Activated naive CD8-positive, alpha-beta T cell (primary cell): ENCODE results near the gene CCDC61.
A peak's percentile ranks its signal among the peaks of the same experiment; 100 is the strongest.

ENCODE experiments used
- H3K27ac Mint-ChIP-seq: one replicate; pipeline ENCODE4 v1.8.0; 2021; ENCODE audit warnings: mixed read lengths
- H3K27me3 Mint-ChIP-seq: one replicate; pipeline ENCODE4 v1.8.0; 2021; ENCODE audit warnings: mixed read lengths
- H3K36me3 Mint-ChIP-seq: one replicate; pipeline ENCODE4 v1.8.0; 2021; ENCODE audit warnings: mixed read lengths
- H3K4me1 Mint-ChIP-seq: one replicate; pipeline ENCODE4 v1.8.0; 2021; ENCODE audit warnings: low read depth, mixed read lengths
- H3K4me3 Mint-ChIP-seq: one replicate; pipeline ENCODE4 v1.8.0; 2021; ENCODE audit warnings: mild to moderate bottlenecking, mixed read lengths
- H3K9me3 Mint-ChIP-seq: one replicate; pipeline ENCODE4 v1.8.0; 2021; ENCODE audit warnings: low read depth, mixed read lengths

CCDC61 gene, protein sequence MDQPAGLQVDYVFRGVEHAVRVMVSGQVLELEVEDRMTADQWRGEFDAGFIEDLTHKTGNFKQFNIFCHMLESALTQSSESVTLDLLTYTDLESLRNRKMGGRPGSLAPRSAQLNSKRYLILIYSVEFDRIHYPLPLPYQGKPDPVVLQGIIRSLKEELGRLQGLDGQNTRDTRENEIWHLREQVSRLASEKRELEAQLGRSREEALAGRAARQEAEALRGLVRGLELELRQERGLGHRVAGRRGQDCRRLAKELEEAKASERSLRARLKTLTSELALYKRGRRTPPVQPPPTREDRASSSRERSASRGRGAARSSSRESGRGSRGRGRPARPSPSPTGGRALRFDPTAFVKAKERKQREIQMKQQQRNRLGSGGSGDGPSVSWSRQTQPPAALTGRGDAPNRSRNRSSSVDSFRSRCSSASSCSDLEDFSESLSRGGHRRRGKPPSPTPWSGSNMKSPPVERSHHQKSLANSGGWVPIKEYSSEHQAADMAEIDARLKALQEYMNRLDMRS

DNA sequence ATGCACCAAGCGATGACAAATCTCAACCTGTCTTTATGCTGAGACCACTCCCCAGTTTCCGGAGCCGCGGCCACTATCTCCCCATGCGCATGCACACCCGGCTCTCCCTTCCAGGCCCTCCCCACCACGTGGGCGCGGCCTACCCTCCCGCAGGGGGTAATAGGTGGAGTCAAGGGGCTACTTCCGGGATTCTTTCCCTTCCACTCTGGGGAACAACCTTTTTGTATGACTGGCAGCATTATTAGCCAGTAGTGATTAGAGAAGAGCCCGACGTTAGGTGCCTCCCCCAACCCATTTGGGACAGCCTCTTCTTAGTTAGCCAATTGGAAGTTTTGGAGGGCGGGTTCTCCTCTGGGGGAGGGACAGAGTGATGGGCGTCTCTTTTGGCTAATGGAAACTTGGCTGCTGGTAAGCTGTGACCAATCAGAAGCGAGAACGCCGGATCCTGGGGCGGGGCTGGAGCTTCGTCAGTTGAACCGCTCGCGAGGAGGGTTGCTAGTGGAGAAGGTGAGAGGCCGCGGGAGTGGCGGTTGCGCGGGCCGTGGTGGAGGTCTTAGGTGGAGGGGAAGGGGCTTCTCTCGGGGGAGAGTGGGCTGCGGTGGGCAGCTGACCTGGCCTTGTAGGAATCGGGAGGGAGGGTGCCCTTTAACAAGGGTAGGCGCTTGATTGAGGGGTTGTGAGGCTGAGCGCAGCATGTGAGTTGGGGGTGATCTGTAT is at the start of gene CCDC61:
TSS of gene CCDC61 (plus strand) at position 470 of the 717 bp plus-strand sequence. CDS start 7,552 bp downstream, outside the sequence.
- H3K27ac Mint-ChIP-seq: no peak within 1 kb of the TSS
- H3K27me3 Mint-ChIP-seq: peaks cover 4% of the 10 kb centered on the region
- H3K9me3 Mint-ChIP-seq: no peaks in the 10 kb centered on the region
- H3K36me3 Mint-ChIP-seq: peaks cover 6% of the 10 kb centered on the region
- no peak within 1 kb of the TSS for H3K4me3 Mint-ChIP-seq
- peaks cover 15% of the 10 kb centered on the region for H3K4me1 Mint-ChIP-seq

DNA sequence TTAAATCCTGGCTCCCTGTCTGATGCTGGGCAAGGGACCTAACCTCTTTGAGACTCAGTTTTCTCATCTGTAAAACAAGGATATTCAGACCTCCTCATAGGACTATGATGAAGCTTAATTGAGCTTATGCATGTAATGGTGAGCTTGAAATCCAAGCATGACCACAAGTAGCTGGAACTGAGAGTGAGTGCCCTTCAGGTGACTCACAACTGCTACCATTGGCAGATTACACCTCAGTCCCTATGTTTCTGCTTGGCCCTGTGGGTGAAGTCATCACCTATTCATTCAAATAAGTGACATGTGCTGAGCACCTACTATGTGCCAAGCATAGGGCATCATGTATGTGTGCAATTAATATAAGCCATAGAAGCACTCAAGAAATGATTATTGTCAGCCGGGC is 47.3 kb upstream of the CCDC61 start:
- Mint-ChIP-seq H3K27me3 (peaks cover 19% of the 10 kb centered on the region), H3K4me3 (no peak overlapping the region), H3K4me1 (peaks cover 2% of the 10 kb centered on the region), H3K36me3 (no peaks in the 10 kb centered on the region), H3K27ac (no peak overlapping the region), H3K9me3 (peaks cover 3% of the 10 kb centered on the region)

DNA sequence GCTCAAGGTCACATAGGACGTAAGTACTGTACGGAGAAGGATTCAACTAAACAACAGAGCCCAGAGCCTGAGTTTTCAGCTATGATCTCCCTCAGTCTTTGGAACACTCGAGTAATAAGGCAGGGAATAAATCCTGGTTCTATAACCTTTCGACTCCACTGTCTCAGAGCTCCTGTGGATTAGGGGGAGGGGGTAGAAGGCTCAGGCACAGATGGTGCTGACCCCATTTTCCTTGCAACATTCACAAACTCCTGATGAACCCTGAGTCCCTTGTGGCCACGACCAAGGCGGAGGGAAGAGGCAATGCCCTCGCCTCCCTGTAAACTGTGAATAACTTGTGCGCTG is 43.0 kb upstream of the CCDC61 start:
- peaks cover 9% of the 10 kb centered on the region for H3K4me1 Mint-ChIP-seq
- peaks cover 22% of the 10 kb centered on the region for H3K27me3 Mint-ChIP-seq
- H3K4me3 Mint-ChIP-seq: peak overlapping the region; percentile 40
- H3K36me3 Mint-ChIP-seq: no peaks in the 10 kb centered on the region
- no peak overlapping the region for H3K27ac Mint-ChIP-seq
- peaks cover 3% of the 10 kb centered on the region for H3K9me3 Mint-ChIP-seq

DNA sequence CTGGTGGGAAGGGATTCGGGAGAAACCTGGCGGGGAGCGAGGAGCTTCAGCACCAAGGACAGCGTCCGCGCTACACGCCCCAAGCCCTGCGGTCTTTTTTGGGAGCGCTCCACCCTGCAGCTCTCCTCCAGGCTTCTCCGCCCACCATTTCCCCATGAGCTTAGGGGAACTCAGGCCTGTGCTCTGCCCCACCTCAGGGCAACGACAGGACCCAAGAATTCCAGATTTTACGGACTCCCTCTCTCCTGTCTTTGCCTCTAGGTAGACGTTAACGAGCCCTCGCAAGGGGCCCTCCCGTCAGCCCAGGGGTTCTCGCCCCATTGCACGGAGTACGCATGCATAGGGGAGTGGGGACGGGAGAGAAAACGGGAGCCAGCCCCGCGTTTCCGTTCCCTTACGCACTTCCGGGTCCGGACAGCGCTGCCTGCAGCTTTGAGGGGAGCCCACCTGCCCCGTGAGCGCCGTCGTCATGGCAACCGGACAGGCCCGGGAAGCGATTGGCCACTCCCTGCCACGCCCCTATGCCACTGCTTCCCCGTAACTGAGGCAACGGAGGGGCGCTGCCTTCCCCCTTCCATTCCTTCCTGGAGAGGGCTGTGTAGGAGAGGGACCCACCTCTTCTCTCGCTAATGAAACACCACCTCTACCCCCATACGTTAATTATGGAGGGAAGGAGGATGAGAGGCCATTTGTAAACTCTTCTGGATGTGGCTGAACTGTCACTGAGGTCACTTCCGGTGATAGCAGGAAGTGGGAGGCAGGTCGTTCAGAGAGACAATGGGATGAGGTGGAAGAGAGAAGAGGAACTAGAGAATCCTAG is 42.4 kb upstream of the CCDC61 start:
- Mint-ChIP-seq H3K4me3 (peak overlapping the region; percentile 78), H3K27me3 (peaks cover 22% of the 10 kb centered on the region), H3K36me3 (no peaks in the 10 kb centered on the region), H3K27ac (no peak overlapping the region), H3K9me3 (peaks cover 3% of the 10 kb centered on the region), H3K4me1 (peaks cover 9% of the 10 kb centered on the region)

DNA sequence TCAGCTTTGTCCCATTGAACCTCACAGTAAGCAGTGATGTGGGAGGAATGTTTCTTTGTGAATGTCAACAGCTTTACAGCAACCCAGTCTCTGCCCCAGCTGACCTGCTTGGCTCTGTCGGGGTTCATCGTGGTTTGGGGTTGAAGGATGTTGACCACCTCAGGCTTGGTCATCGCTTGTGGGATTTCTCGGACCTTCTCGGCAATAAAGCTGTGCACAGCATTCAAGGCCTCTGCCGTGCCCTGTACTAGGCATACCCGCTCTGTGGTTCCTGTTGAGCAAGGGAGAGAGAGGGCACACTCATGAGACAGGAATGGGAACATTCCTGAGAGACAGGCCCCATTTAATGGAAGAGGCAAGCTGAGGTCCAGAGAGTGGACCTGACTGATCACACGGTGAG is 41.6 kb upstream of the CCDC61 start:
- H3K9me3 Mint-ChIP-seq: peaks cover 3% of the 10 kb centered on the region
- no peaks in the 10 kb centered on the region for H3K36me3 Mint-ChIP-seq
- H3K27ac Mint-ChIP-seq: no peak overlapping the region
- H3K4me3 Mint-ChIP-seq: peak overlapping the region; percentile 78
- H3K27me3 Mint-ChIP-seq: peaks cover 27% of the 10 kb centered on the region
- peaks cover 9% of the 10 kb centered on the region for H3K4me1 Mint-ChIP-seq

DNA sequence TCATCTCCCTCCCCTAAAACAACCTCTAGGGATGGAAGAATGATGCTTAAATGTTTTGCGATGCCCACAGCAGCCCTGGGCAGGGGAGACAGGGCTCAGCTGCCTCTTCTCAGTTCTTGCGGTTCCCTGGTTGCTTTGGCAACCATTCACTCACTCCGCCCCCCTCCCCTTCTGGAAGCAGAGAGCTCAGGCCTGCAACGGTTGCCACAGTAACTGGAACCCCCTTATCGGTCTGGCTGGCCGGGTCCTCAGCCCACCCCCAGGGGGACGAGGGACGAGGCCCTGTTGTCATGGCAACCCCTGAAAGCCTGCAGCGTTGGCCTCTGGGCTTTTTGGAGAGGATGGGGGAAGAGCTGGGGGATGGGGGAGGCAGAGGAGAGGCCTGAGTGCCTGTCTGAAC is 41.1 kb upstream of the CCDC61 start:
- Mint-ChIP-seq H3K9me3 (peaks cover 3% of the 10 kb centered on the region), H3K27me3 (peaks cover 30% of the 10 kb centered on the region), H3K36me3 (no peaks in the 10 kb centered on the region), H3K27ac (no peak overlapping the region), H3K4me3 (no peak overlapping the region), H3K4me1 (peaks cover 9% of the 10 kb centered on the region)

DNA sequence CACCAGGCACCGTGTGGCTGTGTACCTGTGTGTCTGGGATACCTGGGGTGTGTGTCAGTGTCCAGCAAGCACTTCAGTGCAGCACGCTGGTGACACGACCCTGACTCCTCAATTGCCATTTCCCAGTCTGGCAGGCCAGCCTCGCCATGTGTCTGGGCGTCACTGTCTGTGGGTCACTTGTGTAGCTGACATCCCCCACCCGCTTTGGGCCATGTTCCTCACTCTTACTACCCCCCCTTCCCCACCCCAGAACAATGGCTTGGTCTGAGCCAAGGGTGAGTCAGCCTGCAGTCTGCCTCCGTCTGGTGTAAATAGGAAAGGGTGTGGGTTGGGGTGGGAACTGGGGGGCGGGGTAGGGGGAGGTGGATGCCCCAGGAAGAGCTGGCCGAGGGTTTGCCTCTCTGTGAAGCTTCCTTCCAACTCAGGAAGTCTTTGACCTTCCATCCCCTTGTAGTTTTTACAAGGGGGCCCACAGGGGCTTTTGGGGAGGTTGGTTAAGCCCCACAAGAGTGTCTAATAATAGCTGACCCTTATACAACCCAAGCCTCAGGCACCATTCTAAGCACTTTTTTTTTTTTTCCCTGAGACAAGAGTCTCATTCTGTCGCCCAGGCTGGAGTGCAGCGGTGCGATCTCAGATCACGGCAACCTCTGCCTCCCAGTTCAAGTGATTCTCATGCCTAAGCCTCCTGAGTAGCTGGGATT is 39.2 kb upstream of the CCDC61 start:
- no peak overlapping the region for H3K27ac Mint-ChIP-seq
- peaks cover 34% of the 10 kb centered on the region for H3K27me3 Mint-ChIP-seq
- H3K4me3 Mint-ChIP-seq: no peak overlapping the region
- H3K4me1 Mint-ChIP-seq: peaks cover 9% of the 10 kb centered on the region
- H3K9me3 Mint-ChIP-seq: peaks cover 3% of the 10 kb centered on the region
- H3K36me3 Mint-ChIP-seq: no peaks in the 10 kb centered on the region

DNA sequence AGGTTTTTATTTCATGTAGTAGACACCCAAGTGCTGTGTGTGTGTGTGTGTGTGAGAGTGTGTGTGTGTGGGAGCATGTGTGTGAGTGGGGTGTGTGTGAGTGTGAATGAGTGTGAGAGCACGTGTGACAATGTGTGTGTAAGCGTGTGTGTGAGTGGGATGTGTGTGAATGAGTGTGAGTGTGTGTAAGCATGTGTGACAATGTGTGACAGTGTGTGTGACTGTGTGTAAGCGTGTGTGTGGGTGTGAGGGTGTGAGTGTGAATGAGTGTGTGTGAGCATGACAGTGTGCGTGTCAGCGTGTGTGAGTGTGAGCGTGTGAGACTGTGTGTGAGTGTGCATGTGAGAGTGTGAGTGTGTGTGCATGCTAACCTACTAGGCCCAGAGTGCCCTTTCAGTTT is 36.9 kb upstream of the CCDC61 start:
- H3K27ac Mint-ChIP-seq: no peak overlapping the region
- no peaks in the 10 kb centered on the region for H3K36me3 Mint-ChIP-seq
- H3K9me3 Mint-ChIP-seq: no peaks in the 10 kb centered on the region
- no peak overlapping the region for H3K4me3 Mint-ChIP-seq
- H3K4me1 Mint-ChIP-seq: peaks cover 3% of the 10 kb centered on the region
- H3K27me3 Mint-ChIP-seq: peaks cover 38% of the 10 kb centered on the region

DNA sequence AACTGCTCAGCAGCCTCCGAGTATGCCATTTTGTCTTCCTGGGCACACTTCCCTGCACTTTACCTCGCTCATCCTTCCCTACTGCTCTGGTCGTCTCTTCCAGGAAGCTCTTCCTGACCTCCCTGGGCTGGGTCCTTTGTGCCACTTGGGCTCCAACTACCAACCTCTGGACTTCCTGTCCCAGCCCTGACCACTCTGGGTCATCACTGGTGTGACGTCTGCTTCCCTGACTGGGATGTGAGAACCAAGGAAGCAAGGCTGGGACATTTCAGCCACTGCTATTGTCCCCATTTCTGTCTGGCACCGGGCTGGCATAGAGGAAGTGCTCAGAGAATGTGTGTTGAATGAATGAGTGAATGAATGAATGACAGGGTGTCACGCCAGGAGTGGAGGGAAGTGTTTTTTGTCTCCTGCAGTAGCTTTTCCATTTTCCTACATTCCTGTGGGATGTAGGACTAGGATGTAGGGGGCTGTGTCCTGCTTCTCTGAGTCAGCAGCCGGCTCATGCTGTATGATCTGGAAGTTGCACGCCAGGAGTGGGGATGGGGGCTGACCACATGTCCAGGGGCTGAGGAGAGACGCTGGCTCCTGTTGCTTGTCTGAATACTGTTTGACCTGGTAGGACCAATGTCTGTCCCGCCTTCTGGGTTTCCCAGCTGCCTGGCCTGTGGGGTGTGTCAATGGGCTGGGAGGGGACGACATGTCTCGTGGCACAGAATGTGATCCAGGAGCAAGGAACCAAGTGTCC is 36.3 kb upstream of the CCDC61 start:
- H3K27ac Mint-ChIP-seq: no peak overlapping the region
- H3K9me3 Mint-ChIP-seq: no peaks in the 10 kb centered on the region
- H3K4me1 Mint-ChIP-seq: peaks cover 2% of the 10 kb centered on the region
- H3K4me3 Mint-ChIP-seq: no peak overlapping the region
- peaks cover 40% of the 10 kb centered on the region for H3K27me3 Mint-ChIP-seq
- H3K36me3 Mint-ChIP-seq: no peaks in the 10 kb centered on the region

DNA sequence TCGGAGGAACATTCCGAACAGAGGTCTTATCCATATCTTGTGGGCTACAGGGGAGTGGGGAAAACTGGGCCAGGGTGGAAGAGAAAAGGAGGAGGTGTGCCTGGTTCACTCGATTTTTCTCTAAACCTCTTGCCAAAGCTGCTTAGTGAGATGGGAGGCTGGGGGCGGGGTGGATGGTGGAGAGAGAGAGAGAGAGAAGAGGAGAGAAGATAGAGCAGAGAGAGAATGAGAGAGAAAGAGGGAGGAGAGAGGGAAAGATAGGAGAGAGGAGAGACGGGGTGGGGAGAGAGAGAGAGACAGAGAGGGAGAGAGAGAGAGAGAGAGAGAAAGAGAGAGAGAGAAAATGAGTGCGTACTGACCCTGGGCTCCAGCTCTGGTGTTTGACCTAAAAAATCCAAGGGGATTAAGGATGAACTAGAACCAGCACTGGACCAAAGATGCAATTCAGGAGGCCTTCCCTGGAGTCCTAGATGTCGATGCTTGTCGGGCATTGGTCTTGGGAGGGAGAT is 35.7 kb upstream of the CCDC61 start:
- Mint-ChIP-seq H3K4me1 (peaks cover 2% of the 10 kb centered on the region), H3K4me3 (no peak overlapping the region), H3K9me3 (no peaks in the 10 kb centered on the region), H3K27me3 (peaks cover 41% of the 10 kb centered on the region), H3K36me3 (no peaks in the 10 kb centered on the region), H3K27ac (no peak overlapping the region)

DNA sequence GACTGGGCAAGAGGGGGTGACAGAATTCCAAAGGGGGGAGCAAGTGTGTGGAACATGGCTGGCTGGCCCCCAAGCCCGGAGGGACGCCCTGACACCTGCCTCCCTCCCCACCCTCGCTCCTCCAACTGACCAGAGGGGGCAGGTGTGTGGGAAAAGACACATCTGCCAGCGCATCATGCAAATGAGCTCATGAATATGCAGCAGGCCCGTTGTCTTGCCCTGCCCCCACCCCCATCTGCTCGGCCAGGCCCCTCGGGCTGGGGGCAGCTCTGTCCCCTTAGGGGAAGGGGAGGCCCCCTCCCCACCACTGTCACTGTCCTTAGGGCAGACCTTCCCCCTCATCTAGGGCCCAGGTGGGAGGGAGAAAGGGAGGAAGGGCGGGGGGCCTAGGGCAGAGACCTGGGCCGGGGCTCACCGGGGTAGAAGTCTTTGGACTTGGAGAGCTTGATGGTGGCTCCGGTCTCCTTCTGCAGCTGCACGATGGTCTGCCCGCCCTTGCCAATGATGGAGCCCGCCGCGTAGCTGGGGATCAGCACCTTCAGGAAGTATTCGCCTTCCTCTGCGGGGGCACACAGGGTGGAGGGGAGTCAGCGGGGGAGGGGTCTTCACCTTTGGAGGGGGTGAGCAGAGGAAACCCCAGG is 34.6 kb upstream of the CCDC61 start:
- H3K9me3 Mint-ChIP-seq: no peaks in the 10 kb centered on the region
- H3K4me1 Mint-ChIP-seq: no peaks in the 10 kb centered on the region
- no peak overlapping the region for H3K4me3 Mint-ChIP-seq
- no peak overlapping the region for H3K27ac Mint-ChIP-seq
- peaks cover 36% of the 10 kb centered on the region for H3K27me3 Mint-ChIP-seq
- no peaks in the 10 kb centered on the region for H3K36me3 Mint-ChIP-seq

DNA sequence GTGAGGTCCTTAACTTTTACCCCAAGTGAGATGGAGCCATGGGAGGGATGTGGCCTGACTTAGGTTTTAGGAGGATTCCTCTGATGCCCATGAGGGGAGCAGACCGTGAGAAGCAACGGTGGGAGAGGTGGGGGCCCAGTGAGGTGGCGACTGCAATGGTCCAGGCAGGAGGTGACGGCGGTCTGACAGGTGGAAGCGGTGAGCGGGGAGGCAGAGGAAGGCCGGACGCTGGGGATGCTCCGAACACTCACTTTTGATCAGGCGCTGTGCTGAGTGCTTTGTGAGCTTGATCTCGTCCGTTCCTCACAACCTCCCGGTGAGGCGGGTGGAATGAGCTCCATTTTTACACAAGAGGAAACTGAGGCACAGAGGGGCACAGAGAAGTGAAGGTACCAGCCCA is 33.2 kb upstream of the CCDC61 start:
- peaks cover 34% of the 10 kb centered on the region for H3K27me3 Mint-ChIP-seq

DNA sequence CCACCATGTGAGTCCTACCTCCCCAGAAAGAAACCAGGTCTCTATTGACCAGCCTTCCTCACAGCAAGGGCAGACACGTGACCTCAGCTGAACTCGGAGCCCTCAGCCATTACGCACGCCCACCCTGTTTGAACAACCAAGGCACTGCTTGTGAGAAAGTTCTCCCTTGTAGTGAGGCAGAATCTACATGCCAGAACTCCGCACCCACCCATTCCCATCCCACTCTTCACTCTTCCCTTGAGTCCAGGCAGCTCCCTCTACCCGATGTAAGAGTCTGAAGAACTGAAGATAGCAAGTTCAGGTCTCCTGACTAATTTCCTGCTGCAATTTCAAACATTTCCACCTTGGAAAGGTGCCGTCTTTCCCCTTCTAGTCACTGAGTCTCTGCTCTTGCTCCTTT is 28.0 kb upstream of the CCDC61 start:
- H3K9me3 Mint-ChIP-seq: no peaks in the 10 kb centered on the region
- H3K4me1 Mint-ChIP-seq: peaks cover 11% of the 10 kb centered on the region
- no peak overlapping the region for H3K4me3 Mint-ChIP-seq
- no peaks in the 10 kb centered on the region for H3K36me3 Mint-ChIP-seq
- no peak overlapping the region for H3K27ac Mint-ChIP-seq
- peaks cover 34% of the 10 kb centered on the region for H3K27me3 Mint-ChIP-seq

More for the DNA sequence above, 33.2 kb upstream of the CCDC61 start:
- H3K27ac Mint-ChIP-seq: no peak overlapping the region
- H3K36me3 Mint-ChIP-seq: no peaks in the 10 kb centered on the region
- no peak overlapping the region for H3K4me3 Mint-ChIP-seq
- H3K9me3 Mint-ChIP-seq: no peaks in the 10 kb centered on the region
- no peaks in the 10 kb centered on the region for H3K4me1 Mint-ChIP-seq
